Measurements from ENCODE around the gene ZNF883.

- TF ChIP-seq CTCF (IDR thresholded peaks at IDR 0.05) (peak in 4 of 6 experiments; percentile 15 to 56 (median 44)), POLR2A (IDR thresholded peaks at IDR 0.05) (no peak)
Measured at GRCh38 chr9:112925058-112925641, 86.8 kb downstream of the ZNF883 start.
